ENCODE measurements around the gene TMEM81. TPM values are rescaled to one million over a fixed set of nuclear protein-coding genes. Genes with fewer than 3 reads are reported as not detected.

TMEM81 gene
- total RNA-seq: 0.72 TPM

- DNase-seq: no peak
Measured at GRCh38 chr1:205084360-205084759, at the start of gene TMEM81. TMEM81 (minus strand) TSS chr1:205084460; CDS start chr1:205084320, 140 bp downstream.

- DNase-seq: no peak
Measured at GRCh38 chr1:205133287-205133686, 49.0 kb upstream of the TMEM81 start.

- no peak for DNase-seq
Measured at GRCh38 chr1:205129447-205130029, 45.3 kb upstream of the TMEM81 start.

GRCh38 chr1:205128050-205128449 lies 43.8 kb upstream of the TMEM81 start:
- no peak for DNase-seq

- no peak for DNase-seq
Measured at GRCh38 chr1:205127646-205128045, 43.4 kb upstream of the TMEM81 start.

- no peak for DNase-seq
Measured at GRCh38 chr1:205124726-205125125, 40.5 kb upstream of the TMEM81 start.

GRCh38 chr1:205122489-205122882 lies 38.2 kb upstream of the TMEM81 start:
- DNase-seq: no peak

GRCh38 chr1:205121660-205122488 lies 37.6 kb upstream of the TMEM81 start, which contains the start of gene RBBP5:
RBBP5 (minus strand) TSS chr1:205121978; CDS start chr1:205121873, 105 bp downstream.
- peak; percentile 98 for DNase-seq

GRCh38 chr1:205118752-205119151 lies 34.5 kb upstream of the TMEM81 start:
- no peak for DNase-seq

GRCh38 chr1:205111354-205111753 lies 27.1 kb upstream of the TMEM81 start:
- no peak for DNase-seq

GRCh38 chr1:205109711-205110110 lies 25.5 kb upstream of the TMEM81 start:
- no peak for DNase-seq

GRCh38 chr1:205109269-205109668 lies 25.0 kb upstream of the TMEM81 start:
- no peak for DNase-seq

GRCh38 chr1:205108464-205108863 lies 24.2 kb upstream of the TMEM81 start:
- no peak for DNase-seq

GRCh38 chr1:205107327-205107726 lies 23.1 kb upstream of the TMEM81 start:
- no peak for DNase-seq

GRCh38 chr1:205102404-205102803 lies 18.1 kb upstream of the TMEM81 start:
- DNase-seq: no peak

- DNase-seq: no peak
Measured at GRCh38 chr1:205098242-205098641, 14.0 kb upstream of the TMEM81 start.

GRCh38 chr1:205095422-205095821 lies 11.2 kb upstream of the TMEM81 start:
- no peak for DNase-seq

GRCh38 chr1:205091043-205091740 lies 6.9 kb upstream of the TMEM81 start:
- no peak for DNase-seq

- DNase-seq: no peak
Measured at GRCh38 chr1:205088341-205088740, 4.1 kb upstream of the TMEM81 start.

GRCh38 chr1:205082431-205082830 lies 1.8 kb downstream of the TMEM81 start:
- no peak for DNase-seq

- no peak for DNase-seq
Measured at GRCh38 chr1:205077934-205078311, 6.3 kb downstream of the TMEM81 start.

GRCh38 chr1:205077158-205077933 lies 6.9 kb downstream of the TMEM81 start:
- no peak for DNase-seq

All from tongue (tissue), 2 donors.